Psoas muscle (tissue), 8 donors: Measurements from ENCODE around the gene ABI2. TPM values are rescaled to one million over a fixed set of nuclear protein-coding genes. Genes with fewer than 3 reads are reported as not detected.
A peak's percentile ranks its signal among the peaks of the same experiment; 100 is the strongest.

Experiments
- ATAC-seq, 4 donors: fragments of 200-7000 bp; cut with Tn5 transposase; one replicate each; pipeline ENCODE4 v1.9.1; 2020; ENCODE audit warnings: moderate library complexity in 3 of 4, mild to moderate bottlenecking in 2 of 4
- DNase-seq, 2 donors: peaks; one replicate each; pipeline ENCODE4 v3.0.0-alpha.2; 2020
- H3K27ac ChIP-seq: fragments of 200-600 bp; one replicate; pipeline ENCODE4 v1.8.0; 2022
- H3K27me3 ChIP-seq, 3 donors: fragments of 200-600 bp in 1 of 3; one replicate each; pipeline versions ENCODE4 v1.6.1 to v1.8.0; 2013 to 2022; ENCODE audit warnings: low read length in 2 of 3, mild to moderate bottlenecking in 2 of 3, moderate library complexity in 1 of 3; ENCODE audit not compliant: insufficient read depth in 3 of 3
- H3K36me3 ChIP-seq, 2 donors: fragments of 200-600 bp in 1 of 2; one replicate each; pipeline versions ENCODE4 v1.6.1 to v1.8.0; 2013 to 2022; ENCODE audit warnings: low read depth in 1 of 2, mild to moderate bottlenecking in 1 of 2, moderate library complexity in 1 of 2; ENCODE audit not compliant: insufficient read depth in 1 of 2
- H3K4me1 ChIP-seq: fragments of 200-600 bp; one replicate; pipeline ENCODE4 v1.8.0; 2022
- H3K4me3 ChIP-seq: fragments of 200-600 bp; one replicate; pipeline ENCODE4 v1.8.0; 2022; ENCODE audit warnings: mild to moderate bottlenecking
- H3K9me3 ChIP-seq: fragments of 200-600 bp; one replicate; pipeline ENCODE4 v1.8.0; 2022
- WGBS, 3 donors: extraction: QIAGEN DNeasy Blood & Tissue Kit; methylation state at CpG; one replicate each; pipeline versions ENCODE4 v1.1.6 to v1.1.7; 2013; 5-methylcytosine and 5-hydroxymethylcytosine counted together
- intact Hi-C, 2 donors: fragments of 100-400 bp; cut with DNase I; formaldehyde crosslinking; loops; one replicate each; pipeline versions ENCODE4 v1.11.0 to v1.14.2; 2022
- polyA plus RNA-seq, 3 donors: library from polyadenylated mRNA; stranded (reverse); fragments of 200-250 nt; gene quantifications; one replicate each; pipeline ENCODE4 v1.2.3, GENCODE V29; 2013
- total RNA-seq, 4 donors: library from RNA; stranded (reverse); fragmentation: NEBNext Ultra II Directional in 2 of 4; extraction: Animal tissue kit (Norgen Biotek cat#: 25700) in 2 of 4; gene quantifications; one replicate each; pipeline versions ENCODE4 v1.2.1 to v1.2.4, GENCODE V29; 2021 to 2023
- TF ChIP-seq, protein P1 (sequence below): fragments of 200-600 bp; IDR thresholded peaks from one replicate; pipeline ENCODE4 v1.8.0; 2022; ENCODE audit warnings: antibody characterized with exemption
- donor health status: healthy with polysubstance abuse.
- donor health status: DM: no; HTN: no; CAD: no; lungs with moderate emphysema.
- donor health status: Bipolar disorder and iron deficiency.
- donor health status: healthy.
- donor health status: DM: yes; HTN: yes; CAD: no.
- donor health status: DM: no; HTN: no; CAD: no.
- donor health status: DM: no; HTN: no; CAD: no.
- donor health status: DM: yes; HTN: yes; CAD: no.

ABI2 gene
- total and polyA plus RNA-seq, 7 donors, result 7.5 to 16.9 (median 12.9) TPM

DNA sequence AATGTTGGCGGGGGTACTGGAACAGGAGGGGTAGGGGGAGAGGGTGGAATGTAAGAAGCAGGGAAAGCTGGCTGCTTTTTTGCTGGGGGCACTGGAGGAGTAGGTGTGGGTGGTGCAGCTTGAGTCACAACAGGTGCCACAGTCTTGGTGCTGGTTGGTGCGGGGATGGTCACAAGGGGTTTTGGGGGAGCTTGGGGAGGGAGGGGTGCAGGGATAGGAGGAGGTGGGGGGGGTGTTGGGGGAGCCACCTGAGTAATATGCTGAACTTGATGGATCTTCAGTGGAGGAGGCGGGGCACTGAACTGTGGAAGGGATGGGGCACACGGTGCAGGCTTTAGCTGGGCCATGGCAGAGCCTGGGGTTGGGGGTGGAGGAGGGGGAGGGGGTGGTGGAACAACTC lies 112.5 kb downstream of the ABI2 start:
- TF ChIP-seq, protein P1, sequence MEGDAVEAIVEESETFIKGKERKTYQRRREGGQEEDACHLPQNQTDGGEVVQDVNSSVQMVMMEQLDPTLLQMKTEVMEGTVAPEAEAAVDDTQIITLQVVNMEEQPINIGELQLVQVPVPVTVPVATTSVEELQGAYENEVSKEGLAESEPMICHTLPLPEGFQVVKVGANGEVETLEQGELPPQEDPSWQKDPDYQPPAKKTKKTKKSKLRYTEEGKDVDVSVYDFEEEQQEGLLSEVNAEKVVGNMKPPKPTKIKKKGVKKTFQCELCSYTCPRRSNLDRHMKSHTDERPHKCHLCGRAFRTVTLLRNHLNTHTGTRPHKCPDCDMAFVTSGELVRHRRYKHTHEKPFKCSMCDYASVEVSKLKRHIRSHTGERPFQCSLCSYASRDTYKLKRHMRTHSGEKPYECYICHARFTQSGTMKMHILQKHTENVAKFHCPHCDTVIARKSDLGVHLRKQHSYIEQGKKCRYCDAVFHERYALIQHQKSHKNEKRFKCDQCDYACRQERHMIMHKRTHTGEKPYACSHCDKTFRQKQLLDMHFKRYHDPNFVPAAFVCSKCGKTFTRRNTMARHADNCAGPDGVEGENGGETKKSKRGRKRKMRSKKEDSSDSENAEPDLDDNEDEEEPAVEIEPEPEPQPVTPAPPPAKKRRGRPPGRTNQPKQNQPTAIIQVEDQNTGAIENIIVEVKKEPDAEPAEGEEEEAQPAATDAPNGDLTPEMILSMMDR, result no peak
- ATAC-seq (no peak), DNase-seq (no peak)
- Histone ChIP-seq H3K27ac (no peak overlapping the region), H3K4me1 (no peaks in the 10 kb centered on the region), H3K27me3 (no peaks in the 10 kb centered on the region), H3K9me3 (no peaks in the 10 kb centered on the region), H3K36me3 (peaks cover 4 to 72% of the 10 kb centered on the region in 2 donors), H3K4me3 (no peak overlapping the region)
- intact Hi-C loops, result no loop called here
- WGBS, 3 donors, result 85 to 89% (median 88%) methylated on average over 4 of the region's 4 CpGs

DNA sequence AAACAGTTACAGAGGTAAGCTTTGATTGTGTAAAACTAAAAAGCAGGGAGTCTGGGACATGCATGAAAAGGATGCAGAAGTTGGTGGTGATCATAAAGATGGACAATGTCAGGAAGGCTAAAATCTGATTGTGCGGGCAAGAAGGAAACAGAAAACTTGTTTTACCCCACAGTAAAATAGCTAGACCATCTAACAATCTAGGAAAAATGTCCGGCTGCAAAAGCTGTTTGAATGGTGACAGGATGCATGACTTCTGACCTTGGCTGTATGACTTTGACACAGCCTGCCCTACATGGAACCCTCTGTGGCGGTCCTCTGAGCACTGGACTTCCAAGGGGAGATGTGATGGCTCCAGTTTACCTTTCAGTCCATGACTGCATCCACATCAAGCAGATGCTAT lies 113.3 kb downstream of the ABI2 start:
- H3K27ac ChIP-seq, result no peak overlapping the region
- intact Hi-C loops, result no loop called here
- no peaks in the 10 kb centered on the region for H3K9me3 ChIP-seq
- no peaks in the 10 kb centered on the region for H3K27me3 ChIP-seq
- ATAC-seq (no peak), DNase-seq (no peak)
- no peak overlapping the region for H3K4me3 ChIP-seq
- TF ChIP-seq, protein P1, result no peak
- 70 to 83% (median 72%) methylated on average over 3 of the region's 3 CpGs for WGBS, 3 donors
- no peaks in the 10 kb centered on the region for H3K4me1 ChIP-seq
- H3K36me3 ChIP-seq, result peaks cover 4 to 80% of the 10 kb centered on the region in 2 donors

DNA sequence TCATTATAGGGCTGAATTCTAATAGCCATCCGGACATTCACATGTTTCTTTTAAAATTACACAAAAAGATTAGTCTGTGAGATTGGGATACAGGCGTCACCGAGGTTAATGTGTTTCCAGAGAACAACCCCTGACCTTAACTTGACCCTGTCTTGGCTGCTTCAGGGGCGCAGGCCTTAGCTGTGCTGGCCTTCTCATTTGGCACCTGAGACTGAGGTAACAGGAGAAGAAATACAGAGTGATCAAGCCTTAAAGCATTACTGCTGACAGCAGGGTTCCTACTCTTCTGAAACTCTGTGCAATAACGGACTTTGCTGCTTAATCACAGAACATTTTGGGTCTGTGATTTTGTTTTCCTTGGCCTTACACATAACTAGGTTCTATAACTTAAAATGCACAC lies 114.3 kb downstream of the ABI2 start:
- WGBS, 3 donors, result 15 to 26% (median 19%) methylated on average over 5 of the region's 5 CpGs
- intact Hi-C loops, result no loop called here

DNA sequence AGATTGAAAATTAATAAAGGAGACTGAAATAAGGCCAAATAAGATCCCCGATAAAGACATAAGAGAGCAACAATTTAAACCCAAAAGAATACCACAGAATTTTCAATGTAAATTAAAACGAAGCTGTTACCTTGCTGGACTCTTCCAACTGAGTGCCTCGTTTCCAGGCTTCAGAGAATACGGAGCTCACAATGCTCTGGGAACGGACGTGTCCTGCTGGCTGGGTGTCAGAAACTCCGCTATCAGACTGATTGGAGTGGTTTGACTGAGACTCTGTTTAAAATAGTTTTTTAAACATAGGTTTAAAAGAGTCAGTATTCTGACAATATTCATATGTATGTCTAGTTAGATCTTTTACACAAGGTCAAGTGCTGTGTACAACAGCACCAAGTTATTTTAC lies 116.5 kb downstream of the ABI2 start:
- Histone ChIP-seq H3K4me1 (no peaks in the 10 kb centered on the region), H3K36me3 (peaks cover 4 to 85% of the 10 kb centered on the region in 2 donors), H3K27me3 (no peaks in the 10 kb centered on the region), H3K9me3 (no peaks in the 10 kb centered on the region), H3K4me3 (no peak overlapping the region), H3K27ac (no peak overlapping the region)
- ATAC-seq, result no peak
- TF ChIP-seq, protein P1, result no peak
- intact Hi-C loops, result no loop called here
- no peak for DNase-seq
- 49 to 71% (median 57%) methylated on average over 7 of the region's 7 CpGs for WGBS, 3 donors

More for the DNA sequence above, 114.3 kb downstream of the ABI2 start:
- TF ChIP-seq, protein P1, result no peak
- H3K36me3 ChIP-seq, result peaks cover 8 to 83% of the 10 kb centered on the region in 2 donors
- no peak overlapping the region for H3K4me3 ChIP-seq
- H3K9me3 ChIP-seq, result no peaks in the 10 kb centered on the region
- DNase-seq (no peak), ATAC-seq (peak; percentile 70 to 95 (median 88))
- H3K27ac ChIP-seq, result no peak overlapping the region
- no peaks in the 10 kb centered on the region for H3K4me1 ChIP-seq
- no peaks in the 10 kb centered on the region for H3K27me3 ChIP-seq

DNA sequence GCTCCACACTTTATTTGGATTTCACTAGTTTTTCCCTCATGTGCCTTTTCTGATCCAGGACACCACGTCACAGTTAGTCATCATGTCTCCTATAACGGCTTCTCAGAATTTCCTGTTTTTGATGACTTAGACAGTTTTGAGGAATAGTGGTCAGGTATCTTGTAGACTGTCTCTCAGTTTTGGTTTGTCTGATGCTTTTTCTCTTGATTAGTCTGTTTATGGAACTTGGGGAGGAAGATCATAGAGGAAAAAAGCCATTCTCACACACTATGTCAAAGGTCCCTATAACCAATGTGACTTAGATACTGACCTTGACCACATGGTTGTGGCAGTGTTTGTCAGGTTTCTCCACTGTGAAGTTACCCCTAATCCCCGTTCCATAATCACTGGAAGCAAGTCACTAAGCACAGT lies 117.9 kb downstream of the ABI2 start:
- ATAC-seq (no peak), DNase-seq (no peak)
- intact Hi-C loops, result no loop called here
- Histone ChIP-seq H3K36me3 (peaks cover 4 to 94% of the 10 kb centered on the region in 2 donors), H3K27ac (no peak overlapping the region), H3K4me1 (no peaks in the 10 kb centered on the region), H3K27me3 (no peaks in the 10 kb centered on the region), H3K9me3 (no peaks in the 10 kb centered on the region), H3K4me3 (no peak overlapping the region)
- TF ChIP-seq, protein P1, result no peak
- WGBS, 3 donors, result 79 to 91% (median 86%) methylated on average over 3 of the region's 3 CpGs
